Mammary epithelial cell (primary cell): ENCODE measurements around the gene MYMX.

Experiments
- CTCF ChIP-seq, 2 donors: IDR thresholded peaks in 1 of 2; conservative IDR thresholded peaks in 1 of 2; 2 replicates each; pipeline ENCODE4 v1.5.1; 2011 to 2012; ENCODE audit warnings: inconsistent platforms in 2 of 2, low read length in 2 of 2, mild to moderate bottlenecking in 2 of 2, control low read depth in 1 of 2, low read depth in 1 of 2; ENCODE audit not compliant: insufficient read depth in 1 of 2; ENCODE audit errors: extremely low read depth in 1 of 2
- EZH2 ChIP-seq: IDR thresholded peaks from 2 replicates; pipeline ENCODE4 v1.6.1; 2012; ENCODE audit warnings: low read length, inconsistent platforms, borderline replicate concordance

GRCh38 chr6:44185953-44186634 lies 30.6 kb upstream of the MYMX start:
- TF ChIP-seq CTCF (conservative IDR thresholded peaks at IDR 0.05 in 1 of 2, IDR thresholded peaks at IDR 0.05 in 1 of 2; ENCODE audit: extremely low read depth in 1 of 2, insufficient read depth in 1 of 2, low read depth in 1 of 2, low read length in 2 of 2) (no peak), EZH2 (no peak)
